H1 (cell line): Measurements from ENCODE around the gene FAM193B. TPM values are rescaled to one million over a fixed set of nuclear protein-coding genes. Genes with fewer than 3 reads are reported as not detected.

Experiments
- CTCF ChIA-PET: fragments of 300-600 bp; sonication (Branson Sonifier 250); formaldehyde crosslinking; loops from one replicate; lab custom pipeline; 2021; ENCODE audit not compliant: partially characterized antibody; lab: Charles Lee
- POLR2A ChIA-PET: fragments of 300-600 bp; sonication (Branson Sonifier 250); formaldehyde crosslinking; loops from one replicate; lab custom pipeline; 2021; ENCODE audit warnings: inconsistent platforms; ENCODE audit not compliant: partially characterized antibody; lab: Charles Lee
- DNase-seq, 2 experiments: peaks; one replicate each; pipeline versions ENCODE4 v3.0.0 to v3.0.0-alpha.2; 2010 to 2022; ENCODE audit warnings: low spot score in 2 of 2, low read depth in 1 of 2, mixed read lengths in 1 of 2
- FAIRE-seq: peaks from 2 replicates; lab custom pipeline; 2011; peaks lifted over from hg19 to GRCh38; lab: Jason Lieb, UNC
- H2AFZ ChIP-seq: 2 replicates; pipeline ENCODE4 v1.8.1; 2012; ENCODE audit warnings: low read length, inconsistent platforms
- H2AK5ac ChIP-seq: 2 replicates; pipeline ENCODE4 v1.6.1; 2013; ENCODE audit warnings: low read depth, low read length
- H2BK120ac ChIP-seq: replicated peaks from 2 replicates; pipeline ENCODE3; 2013; ENCODE audit warnings: low read depth, low read length, inconsistent platforms
- H2BK12ac ChIP-seq: 2 replicates; pipeline ENCODE4 v1.6.1; 2013; ENCODE audit warnings: low read depth, low read length
- H2BK15ac ChIP-seq: 2 replicates; pipeline ENCODE4 v1.6.1; 2013; ENCODE audit warnings: low read length
- H2BK20ac ChIP-seq: 2 replicates; pipeline ENCODE4 v1.6.1; 2013; ENCODE audit warnings: low read length
- H2BK5ac ChIP-seq: 2 replicates; pipeline ENCODE4 v1.6.1; 2013; ENCODE audit warnings: low read depth, low read length
- H3K14ac ChIP-seq: 2 replicates; pipeline ENCODE4 v1.6.1; 2013; ENCODE audit warnings: inconsistent platforms; ENCODE audit not compliant: insufficient read length
- H3K18ac ChIP-seq: 2 replicates; pipeline ENCODE4 v1.6.1; 2013; ENCODE audit warnings: low read length; ENCODE audit errors: extremely low read depth
- H3K23ac ChIP-seq: 2 replicates; pipeline ENCODE4 v1.6.1; 2013; ENCODE audit warnings: inconsistent platforms; ENCODE audit not compliant: insufficient read length
- H3K23me2 ChIP-seq: 2 replicates; pipeline ENCODE4 v1.6.1; 2013; ENCODE audit warnings: low read depth, low read length
- H3K27ac ChIP-seq: 2 replicates; pipeline ENCODE4 v1.6.1; 2011; ENCODE audit warnings: low read depth, low read length, inconsistent platforms
- H3K27me3 ChIP-seq, 4 experiments: replicated peaks in 1 of 4; 1 replicate in 1 of 4; 2 replicates in 3 of 4; pipeline versions ENCODE4 v1.6.1 to v1.8.1; 2011 to 2013; ENCODE audit warnings: low read length in 3 of 4, mild to moderate bottlenecking in 3 of 4, inconsistent platforms in 2 of 4, mixed read lengths in 2 of 4, moderate library complexity in 1 of 4; ENCODE audit not compliant: control insufficient read depth in 3 of 4, insufficient read depth in 3 of 4; ENCODE audit errors: extremely low read depth in 1 of 4
- H3K36me3 ChIP-seq, 4 experiments: 2 replicates each; pipeline versions ENCODE4 v1.6.1 to v1.8.1; 2011 to 2013; ENCODE audit warnings: mild to moderate bottlenecking in 4 of 4, low read length in 3 of 4, moderate library complexity in 2 of 4, control low read depth in 1 of 4, inconsistent platforms in 1 of 4; ENCODE audit not compliant: insufficient read depth in 4 of 4, control insufficient read depth in 2 of 4
- H3K4ac ChIP-seq: replicated peaks from 2 replicates; pipeline ENCODE3; 2013; ENCODE audit warnings: low read length, low read depth, mixed read lengths, inconsistent platforms; ENCODE audit not compliant: insufficient read length
- H3K4me1 ChIP-seq, 4 experiments: replicated peaks in 1 of 4; 1 replicate in 1 of 4; 2 replicates in 3 of 4; pipeline versions ENCODE4 v1.6.1 to v1.8.1; 2011 to 2013; ENCODE audit warnings: low read length in 3 of 4, inconsistent platforms in 2 of 4, mixed read lengths in 1 of 4; ENCODE audit not compliant: insufficient read depth in 4 of 4, control insufficient read depth in 3 of 4
- H3K4me2 ChIP-seq, 2 experiments: 2 replicates each; pipeline versions ENCODE4 v1.6.1 to v1.8.1; 2011 to 2013; ENCODE audit warnings: low read depth in 2 of 2, low read length in 2 of 2, control low read depth in 1 of 2, inconsistent platforms in 1 of 2, mild to moderate bottlenecking in 1 of 2; ENCODE audit not compliant: insufficient read depth in 1 of 2
- H3K4me3 ChIP-seq, 4 experiments: fragments of 200-600, 300-600 bp in 1 of 4; sonication (generic), shearing (Covaris generic), sonication (Bioruptor Twin) in 1 of 4; 2 replicates each; pipeline versions ENCODE4 v1.5.1 to v1.8.1; 2011 to 2016; ENCODE audit warnings: low read length in 4 of 4, low read depth in 3 of 4, control low read depth in 2 of 4, inconsistent platforms in 2 of 4, mild to moderate bottlenecking in 2 of 4, mixed read lengths in 1 of 4, moderate library complexity in 1 of 4; ENCODE audit not compliant: insufficient read depth in 2 of 4; ENCODE audit errors: extremely low read depth in 1 of 4
- H3K56ac ChIP-seq: replicated peaks from 2 replicates; pipeline ENCODE3; 2013; ENCODE audit warnings: low read depth, mild to moderate bottlenecking, mixed read lengths, low read length, inconsistent platforms; ENCODE audit not compliant: insufficient read length
- H3K79me1 ChIP-seq: 2 replicates; pipeline ENCODE4 v1.6.1; 2013; ENCODE audit warnings: low read depth, low read length, control low read depth
- H3K79me2 ChIP-seq, 2 experiments: 2 replicates each; pipeline versions ENCODE4 v1.6.1 to v1.8.1; 2012 to 2013; ENCODE audit warnings: low read length in 2 of 2, mild to moderate bottlenecking in 2 of 2, inconsistent platforms in 1 of 2; ENCODE audit not compliant: insufficient read depth in 2 of 2, control insufficient read depth in 1 of 2
- H3K9ac ChIP-seq, 4 experiments: replicated peaks in 1 of 4; 1 replicate in 1 of 4; 2 replicates in 3 of 4; pipeline versions ENCODE4 v1.6.1 to v1.8.1; 2011 to 2013; ENCODE audit warnings: low read depth in 3 of 4, low read length in 3 of 4, control low read depth in 2 of 4, mild to moderate bottlenecking in 2 of 4, moderate library complexity in 2 of 4, inconsistent platforms in 1 of 4; ENCODE audit errors: extremely low read depth in 1 of 4
- H3K9me3 ChIP-seq, 2 experiments: 2 replicates each; pipeline versions ENCODE4 v1.6.1 to v1.8.1; 2012 to 2013; ENCODE audit warnings: mild to moderate bottlenecking in 2 of 2, moderate library complexity in 2 of 2, control low read depth in 1 of 2, inconsistent platforms in 1 of 2, low read depth in 1 of 2, low read length in 1 of 2, mixed read lengths in 1 of 2; ENCODE audit not compliant: insufficient read depth in 2 of 2
- H4K20me1 ChIP-seq, 2 experiments: replicated peaks in 1 of 2; 2 replicates each; pipeline versions ENCODE3 to v1.8.1; 2011 to 2013; ENCODE audit warnings: inconsistent platforms in 2 of 2, low read length in 2 of 2, mild to moderate bottlenecking in 1 of 2; ENCODE audit not compliant: insufficient read depth in 2 of 2, control insufficient read depth in 1 of 2
- H4K5ac ChIP-seq: 2 replicates; pipeline ENCODE4 v1.6.1; 2013; ENCODE audit warnings: low read length, low read depth, mixed read lengths, inconsistent platforms; ENCODE audit not compliant: insufficient read length
- H4K8ac ChIP-seq: 2 replicates; pipeline ENCODE4 v1.8.0; 2013; ENCODE audit warnings: mild to moderate bottlenecking, moderate library complexity, low read length, inconsistent platforms; ENCODE audit not compliant: insufficient read depth; ENCODE audit errors: extremely low read depth
- H4K91ac ChIP-seq: replicated peaks from 2 replicates; pipeline ENCODE3; 2013; ENCODE audit warnings: low read length, mixed read lengths, inconsistent platforms; ENCODE audit not compliant: insufficient read length
- BCL11A ChIP-seq, 2 experiments: IDR thresholded peaks; one replicate each; pipeline ENCODE4 v1.6.1; 2011; ENCODE audit warnings: low read depth in 2 of 2, low read length in 2 of 2, mild to moderate bottlenecking in 2 of 2
- BRCA1 ChIP-seq: IDR thresholded peaks from 2 replicates; pipeline ENCODE4 v1.6.1; 2012; ENCODE audit warnings: low read depth, low read length, improper control_type of control experiment
- CTCF ChIP-seq, 3 experiments: IDR thresholded peaks; 1 replicate in 2 of 3; 2 replicates in 1 of 3; pipeline versions ENCODE4 v1.5.1 to v1.6.1; 2011; ENCODE audit warnings: low read length in 3 of 3, mild to moderate bottlenecking in 3 of 3, inconsistent platforms in 2 of 3, low read depth in 1 of 3, moderate library complexity in 1 of 3; ENCODE audit not compliant: insufficient read depth in 1 of 3; ENCODE audit errors: control extremely low read depth in 1 of 3
- EGR1 ChIP-seq: IDR thresholded peaks from 2 replicates; pipeline ENCODE4 v1.6.1; 2011; ENCODE audit warnings: low read depth, low read length, borderline replicate concordance
- JUN ChIP-seq: IDR thresholded peaks from 2 replicates; pipeline ENCODE4 v1.6.1; 2011; ENCODE audit warnings: low read depth, mild to moderate bottlenecking, improper control_type of control experiment, low read length
- KDM5A ChIP-seq: fragments of 200-600 bp; IDR thresholded peaks from 2 replicates; pipeline ENCODE4 v1.7.1; 2012; ENCODE audit warnings: mild to moderate bottlenecking, low read length, inconsistent platforms, mixed read lengths
- SP4 ChIP-seq: IDR thresholded peaks from 2 replicates; pipeline ENCODE4 v1.6.1; 2012; ENCODE audit warnings: low read length, inconsistent platforms
- TEAD4 ChIP-seq: IDR thresholded peaks from 2 replicates; pipeline ENCODE4 v1.6.1; 2012; ENCODE audit warnings: low read depth, low read length, inconsistent platforms, mixed read lengths
- WGBS, 2 experiments: shearing (Covaris generic) in 1 of 2; methylation state at CpG; one replicate each; pipeline versions ENCODE4 v1.1.6 to v1.1.7; 2013 to 2015; ENCODE audit warnings: low lambda C conversion rate in 2 of 2, mixed read lengths in 2 of 2, inconsistent platforms in 1 of 2, low coverage in 1 of 2, missing lambda C conversion rate in 1 of 2; ENCODE audit not compliant: insufficient replicate concordance in 2 of 2, insufficient coverage in 1 of 2, insufficient read length in 1 of 2; ENCODE audit errors: extremely low coverage in 1 of 2, missing lambda C conversion rate in 1 of 2; 5-methylcytosine and 5-hydroxymethylcytosine counted together
- polyA plus RNA-seq, 7 experiments: library from polyadenylated mRNA; depleted of rRNA in 3 of 7; stranded (reverse) in 5 of 7; unstranded in 2 of 7; fragments of >200 nt in 5 of 7; fragments of 200-250 nt in 2 of 7; gene quantifications; 1 replicate in 5 of 7; 2 replicates in 1 of 7; 4 replicates in 1 of 7; pipeline versions ENCODE4 v1.2.1 to v1.2.3, GENCODE V29; 2011 to 2013; ENCODE audit warnings: missing spikeins in 2 of 7, mixed read lengths in 2 of 7
- total RNA-seq: library from RNA; stranded (reverse); fragmentation: NEBNext Ultra II Directional; extraction: Animal tissue kit (Norgen Biotek cat#: 25700); gene quantifications from 2 replicates; pipeline ENCODE4 v1.2.1, GENCODE V29; 2021

Gene FAM193B
- total and polyA plus RNA-seq, 2 of the 8 experiments (the other 6 are each of a cell fraction or from before 2014, with no cell fraction given), result 49.9 to 69.8 TPM

- FAIRE-seq (no peak), DNase-seq (no peak)
- Histone ChIP-seq H2BK120ac (no peak overlapping the region), H3K4me3 (no peak overlapping the region), H2BK5ac (no peak overlapping the region), H3K9me3 (no peaks in the 10 kb centered on the region), H2AFZ (no peak overlapping the region), H4K20me1 (no peaks in the 10 kb centered on the region), H3K4me2 (no peak overlapping the region), H4K8ac (no peak overlapping the region), H3K9ac (no peak overlapping the region), H3K23ac (no peak overlapping the region), H2AK5ac (no peak overlapping the region), H3K14ac (no peak overlapping the region), H2BK12ac (no peak overlapping the region), H3K23me2 (no peaks in the 10 kb centered on the region), H3K4ac (no peak overlapping the region), H3K79me1 (no peaks in the 10 kb centered on the region), H3K4me1 (no peaks in the 10 kb centered on the region), H3K27me3 (no peaks in the 10 kb centered on the region), H4K91ac (no peak overlapping the region), H3K56ac (no peak overlapping the region), H3K18ac (no peak overlapping the region), H3K79me2 (no peaks in the 10 kb centered on the region), H2BK15ac (no peak overlapping the region), H3K27ac (no peak overlapping the region), H2BK20ac (no peak overlapping the region), H3K36me3 (no peaks in the 10 kb centered on the region), H4K5ac (no peak overlapping the region)
- POLR2A ChIA-PET, result interaction anchor here (1.3 kb wide), 1 partner anchor 16 kb away, joined by 3 read pairs; the partner anchor contains the start of gene TMED9
- CTCF ChIA-PET, result interaction anchor here (0.6 to 2.2 kb wide), 3 partner anchors 9 to 30 kb away, joined by 3 to 12 read pairs (median 7); no protein-coding TSS in a partner anchor
- 88% methylated on average over 10 of the region's 10 CpGs; no CpG with 5 or more reads in 1 of the 2 experiments for WGBS, 2 experiments
- no peak for TF ChIP-seq SP4
- TF ChIP-seq TEAD4, result no peak
- TF ChIP-seq KDM5A, result no peak
- no peak for TF ChIP-seq CTCF (IDR thresholded peaks at IDR 0.05; ENCODE audit: control extremely low read depth in 1 of 3, insufficient read depth in 1 of 3, low read depth in 1 of 3, low read length in 3 of 3)
- TF ChIP-seq BCL11A (IDR thresholded peaks at IDR 0.05; ENCODE audit: low read depth in 2 of 2, low read length in 2 of 2), result no peak
- no peak for TF ChIP-seq EGR1
- TF ChIP-seq JUN, result no peak
- no peak for TF ChIP-seq BRCA1
Measured at GRCh38 chr5:177576169-177576568, 21.8 kb upstream of the FAM193B start.
